AG09309 (cell line): ENCODE results near the gene BBS7.

Experiments used
- DNase-seq: peaks from one replicate; pipeline ENCODE4 v3.0.0-alpha.2; 2010; ENCODE audit warnings: low read depth
- H3K4me3 ChIP-seq: 2 replicates; pipeline ENCODE4 v1.5.1; 2011; ENCODE audit warnings: mild to moderate bottlenecking, low read depth, low read length, moderate library complexity; ENCODE audit not compliant: control insufficient read depth
- TF ChIP-seq, protein P1 (sequence below): IDR thresholded peaks from 2 replicates; pipeline ENCODE4 v1.5.1; 2011; ENCODE audit warnings: mild to moderate bottlenecking, low read depth, low read length, inconsistent platforms; ENCODE audit not compliant: insufficient read depth, control insufficient read depth; ENCODE audit errors: missing control alignments

BBS7 gene

DNA sequence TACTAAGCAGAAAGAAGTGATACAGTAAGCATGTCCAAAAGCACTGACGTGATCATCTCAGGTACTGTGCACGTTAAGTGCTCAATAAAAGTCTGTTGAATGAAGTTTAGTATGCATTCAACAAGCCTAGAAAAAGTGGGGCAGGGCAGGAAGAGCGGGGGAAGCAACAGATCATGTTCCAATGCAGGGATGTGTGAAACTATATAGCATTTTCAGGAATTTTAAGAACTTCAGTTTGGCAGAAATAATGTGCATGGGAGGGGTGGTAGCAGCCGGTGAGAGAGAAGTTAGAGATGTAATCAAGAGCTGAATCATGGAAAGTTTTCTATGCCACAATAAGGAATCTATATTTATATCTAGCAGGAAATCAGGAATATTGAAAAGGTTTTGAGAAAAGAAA, 27.4 kb downstream of the BBS7 start:
- H3K4me3 ChIP-seq = no peak overlapping the region
- no peak for DNase-seq
- TF ChIP-seq, protein P1, sequence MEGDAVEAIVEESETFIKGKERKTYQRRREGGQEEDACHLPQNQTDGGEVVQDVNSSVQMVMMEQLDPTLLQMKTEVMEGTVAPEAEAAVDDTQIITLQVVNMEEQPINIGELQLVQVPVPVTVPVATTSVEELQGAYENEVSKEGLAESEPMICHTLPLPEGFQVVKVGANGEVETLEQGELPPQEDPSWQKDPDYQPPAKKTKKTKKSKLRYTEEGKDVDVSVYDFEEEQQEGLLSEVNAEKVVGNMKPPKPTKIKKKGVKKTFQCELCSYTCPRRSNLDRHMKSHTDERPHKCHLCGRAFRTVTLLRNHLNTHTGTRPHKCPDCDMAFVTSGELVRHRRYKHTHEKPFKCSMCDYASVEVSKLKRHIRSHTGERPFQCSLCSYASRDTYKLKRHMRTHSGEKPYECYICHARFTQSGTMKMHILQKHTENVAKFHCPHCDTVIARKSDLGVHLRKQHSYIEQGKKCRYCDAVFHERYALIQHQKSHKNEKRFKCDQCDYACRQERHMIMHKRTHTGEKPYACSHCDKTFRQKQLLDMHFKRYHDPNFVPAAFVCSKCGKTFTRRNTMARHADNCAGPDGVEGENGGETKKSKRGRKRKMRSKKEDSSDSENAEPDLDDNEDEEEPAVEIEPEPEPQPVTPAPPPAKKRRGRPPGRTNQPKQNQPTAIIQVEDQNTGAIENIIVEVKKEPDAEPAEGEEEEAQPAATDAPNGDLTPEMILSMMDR = no peak

DNA sequence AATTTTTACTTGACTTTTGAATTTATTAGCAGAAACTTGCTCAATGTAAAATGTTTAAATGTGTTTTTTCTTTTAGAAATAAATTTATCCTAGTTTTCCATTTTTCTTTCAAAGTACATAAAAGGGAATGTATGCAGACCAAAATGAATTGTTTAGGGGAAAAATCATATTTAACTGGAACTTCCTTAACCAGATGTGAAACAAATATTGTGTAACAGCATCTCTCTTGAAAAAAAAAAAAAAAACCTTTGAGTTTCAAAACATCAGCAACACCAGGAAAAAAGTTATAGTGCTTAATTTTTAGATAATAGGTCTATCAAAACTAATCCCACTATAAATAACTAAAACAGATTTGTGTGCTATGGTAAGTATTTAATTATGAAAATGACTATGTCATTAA, 32.1 kb downstream of the BBS7 start:
- H3K4me3 ChIP-seq = no peak overlapping the region
- TF ChIP-seq, protein P1 = no peak
- DNase-seq = no peak

DNA sequence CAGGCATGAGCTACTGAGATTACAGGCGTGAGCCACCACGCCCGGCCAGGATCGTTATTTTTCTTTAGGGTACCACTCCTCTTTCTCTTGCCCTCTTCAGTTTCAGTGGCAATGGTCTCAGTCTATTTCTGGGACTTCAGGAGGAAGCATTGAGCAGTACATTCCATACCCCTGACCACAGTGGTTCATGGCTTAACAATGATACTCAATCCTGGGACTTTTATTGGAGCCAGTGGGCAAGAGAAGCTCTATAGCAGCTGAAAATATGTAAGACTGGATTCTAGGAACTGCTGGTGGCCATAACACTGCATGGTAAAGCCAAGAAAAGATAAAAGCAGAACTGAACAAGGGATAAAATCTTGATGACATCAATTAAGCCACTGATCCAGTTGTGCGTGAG, 40.8 kb downstream of the BBS7 start:
- no peak for DNase-seq
- TF ChIP-seq, protein P1 = no peak

DNA sequence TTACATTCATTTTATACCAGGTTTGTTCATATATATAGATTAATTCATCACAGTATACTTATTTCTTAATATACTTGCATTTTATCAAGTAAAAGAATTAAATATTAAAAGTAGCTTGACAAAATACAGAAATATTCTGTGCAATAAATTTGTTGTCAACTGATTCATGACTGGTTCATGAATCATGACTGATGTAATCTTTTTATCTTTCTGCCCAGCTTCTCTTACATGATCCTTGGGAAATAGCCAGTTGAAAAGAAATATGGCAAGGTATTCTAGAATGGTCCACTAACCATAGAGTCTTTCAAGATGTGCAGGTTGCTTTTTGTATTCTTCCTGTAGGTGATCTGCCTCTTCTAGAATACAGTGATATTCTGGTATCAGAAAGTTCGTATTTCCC, 42.4 kb downstream of the BBS7 start:
- DNase-seq = peak; percentile 33
- no peak overlapping the region for H3K4me3 ChIP-seq
- TF ChIP-seq, protein P1 = no peak

More for the DNA sequence above, 40.8 kb downstream of the BBS7 start:
- H3K4me3 ChIP-seq = no peak overlapping the region

DNA sequence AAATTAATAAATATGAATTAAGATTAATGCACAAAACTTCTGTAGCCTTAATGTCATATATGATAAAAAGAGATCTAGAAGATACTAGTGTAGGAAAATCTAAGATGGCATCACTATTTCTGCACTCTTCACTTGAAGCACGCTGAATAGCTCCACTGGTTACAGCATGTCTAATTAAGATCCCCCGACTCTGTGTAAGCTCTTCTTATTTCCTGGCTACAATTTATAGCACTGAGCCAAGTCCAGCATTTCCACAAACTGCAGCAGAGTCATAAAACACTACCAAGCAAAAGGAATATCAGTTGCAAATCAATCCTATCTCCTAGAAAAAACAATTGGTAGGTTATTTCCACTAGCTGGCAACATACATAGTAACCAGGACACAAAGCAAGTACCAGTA, 45.3 kb downstream of the BBS7 start:
- DNase-seq = no peak
- no peak overlapping the region for H3K4me3 ChIP-seq
- TF ChIP-seq, protein P1 = no peak

DNA sequence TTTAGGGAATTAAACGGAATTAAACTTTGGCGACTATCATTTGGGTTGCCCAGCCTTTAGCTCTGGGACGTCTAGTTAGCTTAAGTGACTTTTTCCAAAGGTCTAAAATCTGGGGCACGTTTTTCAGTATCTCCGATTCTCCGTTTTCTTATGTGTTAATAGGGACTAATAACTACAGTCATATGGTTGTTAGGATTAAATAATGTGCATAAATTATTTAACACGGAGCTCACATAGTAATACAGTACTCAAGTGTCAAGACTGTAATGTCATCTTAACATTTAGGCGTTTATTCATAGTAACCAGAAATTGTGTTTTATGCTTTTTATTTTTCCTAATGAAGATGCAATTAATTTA, 46.1 kb downstream of the BBS7 start:
- peak overlapping the region; percentile 92 for H3K4me3 ChIP-seq
- TF ChIP-seq, protein P1 = no peak
- DNase-seq = no peak
